ENCODE results near the gene TPK1. TPM values are rescaled to one million over a fixed set of nuclear protein-coding genes. Genes with fewer than 3 reads are reported as not detected.

TPK1 gene
- total RNA-seq, 1 donor from 2014 or later = 1.7 TPM

DNA sequence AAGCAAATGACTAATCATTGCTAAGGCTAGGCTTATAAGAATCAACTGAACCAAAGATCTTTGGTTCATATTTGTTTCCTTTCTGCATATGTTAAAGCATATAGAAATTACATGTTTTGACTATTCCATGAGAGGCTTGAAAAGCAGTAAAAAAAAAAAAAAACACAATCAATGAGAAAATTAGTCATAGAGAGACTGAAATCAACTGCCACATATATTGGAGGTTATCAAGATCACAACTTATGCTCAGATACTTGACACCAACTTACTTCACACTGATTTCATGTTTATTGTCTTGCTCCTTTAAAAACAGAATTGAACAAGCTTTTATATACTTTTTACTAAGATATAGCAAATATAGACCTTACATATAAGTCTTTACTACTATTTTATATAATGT is 161.3 kb downstream of the TPK1 start:
- H3K4me1 ChIP-seq = no peaks in the 10 kb centered on the region
- no peaks in the 10 kb centered on the region for H3K27me3 ChIP-seq
- H3K9me3 ChIP-seq = no peaks in the 10 kb centered on the region
- intact Hi-C loops (cut with DNase I) = no loop called here
- no peak for DNase-seq (ENCODE audit: extremely low spot score in 2 of 2)
- no peak overlapping the region for H3K4me3 ChIP-seq
- no peak overlapping the region for H3K27ac ChIP-seq
- H3K36me3 ChIP-seq = no peaks in the 10 kb centered on the region
- TF ChIP-seq, protein P1, sequence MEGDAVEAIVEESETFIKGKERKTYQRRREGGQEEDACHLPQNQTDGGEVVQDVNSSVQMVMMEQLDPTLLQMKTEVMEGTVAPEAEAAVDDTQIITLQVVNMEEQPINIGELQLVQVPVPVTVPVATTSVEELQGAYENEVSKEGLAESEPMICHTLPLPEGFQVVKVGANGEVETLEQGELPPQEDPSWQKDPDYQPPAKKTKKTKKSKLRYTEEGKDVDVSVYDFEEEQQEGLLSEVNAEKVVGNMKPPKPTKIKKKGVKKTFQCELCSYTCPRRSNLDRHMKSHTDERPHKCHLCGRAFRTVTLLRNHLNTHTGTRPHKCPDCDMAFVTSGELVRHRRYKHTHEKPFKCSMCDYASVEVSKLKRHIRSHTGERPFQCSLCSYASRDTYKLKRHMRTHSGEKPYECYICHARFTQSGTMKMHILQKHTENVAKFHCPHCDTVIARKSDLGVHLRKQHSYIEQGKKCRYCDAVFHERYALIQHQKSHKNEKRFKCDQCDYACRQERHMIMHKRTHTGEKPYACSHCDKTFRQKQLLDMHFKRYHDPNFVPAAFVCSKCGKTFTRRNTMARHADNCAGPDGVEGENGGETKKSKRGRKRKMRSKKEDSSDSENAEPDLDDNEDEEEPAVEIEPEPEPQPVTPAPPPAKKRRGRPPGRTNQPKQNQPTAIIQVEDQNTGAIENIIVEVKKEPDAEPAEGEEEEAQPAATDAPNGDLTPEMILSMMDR (IDR thresholded peaks at IDR 0.05) = no peak
- no peak for TF ChIP-seq POLR2AphosphoS5 (IDR thresholded peaks at IDR 0.05; ENCODE audit: insufficient read depth in 1 of 2, low read depth in 1 of 2)
- no peak for TF ChIP-seq POLR2A (IDR thresholded peaks at IDR 0.05)

DNA sequence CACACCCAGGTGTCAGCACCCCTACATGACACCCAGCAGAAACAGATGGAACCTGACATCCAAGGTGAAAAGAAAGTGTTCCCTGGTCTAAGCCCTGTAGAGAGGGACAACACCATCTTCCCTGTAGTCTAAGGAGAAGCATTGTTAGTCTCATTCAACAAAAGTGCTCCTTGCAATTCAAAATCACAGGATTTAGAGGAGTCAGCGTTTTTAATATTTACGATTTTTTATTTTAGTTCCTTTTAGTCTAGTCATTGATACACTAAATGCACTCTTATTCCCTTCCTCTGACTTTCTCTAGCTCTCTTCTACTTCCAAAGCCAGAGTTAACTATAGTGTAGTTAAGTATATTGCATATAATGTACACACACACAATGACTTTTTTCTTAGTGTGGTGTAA is 163.0 kb downstream of the TPK1 start:
- Histone ChIP-seq H3K36me3 (no peaks in the 10 kb centered on the region), H3K27me3 (no peaks in the 10 kb centered on the region), H3K9me3 (no peaks in the 10 kb centered on the region), H3K27ac (no peak overlapping the region), H3K4me1 (no peaks in the 10 kb centered on the region), H3K4me3 (no peak overlapping the region)
- TF ChIP-seq POLR2AphosphoS5 (IDR thresholded peaks at IDR 0.05; ENCODE audit: insufficient read depth in 1 of 2, low read depth in 1 of 2) = no peak
- TF ChIP-seq, protein P1 (IDR thresholded peaks at IDR 0.05) = no peak
- no peak for TF ChIP-seq POLR2A (IDR thresholded peaks at IDR 0.05)
- intact Hi-C loops (cut with DNase I) = no loop called here
- DNase-seq (ENCODE audit: extremely low spot score in 2 of 2) = no peak

DNA sequence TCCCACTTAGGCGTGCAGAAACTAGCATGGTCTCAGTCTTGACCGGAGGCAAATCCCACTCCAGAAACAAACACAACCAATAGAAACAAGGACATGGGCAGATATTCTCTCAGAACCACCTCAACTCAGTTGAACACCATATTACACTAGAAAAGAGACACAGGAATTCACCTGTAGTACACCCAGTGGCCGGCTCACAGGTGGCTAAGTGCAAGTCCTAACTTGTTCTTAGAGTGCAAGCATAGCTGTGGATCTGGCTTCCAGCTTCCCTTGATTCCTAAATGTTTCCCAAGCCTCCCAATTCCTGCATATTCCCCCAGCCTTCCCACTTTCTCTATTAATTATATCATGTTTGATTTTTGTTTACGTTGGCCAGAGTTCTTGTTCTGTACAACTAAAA is 164.4 kb downstream of the TPK1 start:
- no peak overlapping the region for H3K27ac ChIP-seq
- H3K4me1 ChIP-seq = no peaks in the 10 kb centered on the region
- no peak overlapping the region for H3K4me3 ChIP-seq
- no peaks in the 10 kb centered on the region for H3K9me3 ChIP-seq
- intact Hi-C loops (cut with DNase I) = no loop called here
- H3K36me3 ChIP-seq = no peaks in the 10 kb centered on the region
- no peak for DNase-seq (ENCODE audit: extremely low spot score in 2 of 2)
- TF ChIP-seq POLR2A (IDR thresholded peaks at IDR 0.05) = no peak
- TF ChIP-seq POLR2AphosphoS5 (IDR thresholded peaks at IDR 0.05; ENCODE audit: insufficient read depth in 1 of 2, low read depth in 1 of 2) = no peak
- TF ChIP-seq, protein P1 (IDR thresholded peaks at IDR 0.05) = no peak
- H3K27me3 ChIP-seq = no peaks in the 10 kb centered on the region

DNA sequence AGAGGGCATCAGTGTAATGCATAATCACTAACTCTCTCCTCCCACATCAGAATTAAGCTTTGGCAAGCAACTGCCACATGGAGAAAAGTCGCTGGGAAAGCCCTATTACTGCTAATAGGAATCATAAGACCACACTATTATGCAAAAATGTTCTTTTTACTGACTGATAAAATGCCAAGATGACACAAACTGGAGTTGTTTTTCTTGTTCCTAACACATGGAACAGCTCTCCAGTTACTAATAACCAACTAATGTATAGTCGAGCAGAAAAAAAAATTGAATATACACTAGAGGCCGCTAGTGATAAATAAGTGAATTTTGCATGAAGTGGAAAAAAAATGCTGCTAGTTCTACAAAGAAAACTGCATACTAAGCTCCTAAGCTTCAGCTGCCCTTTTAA is 165.6 kb downstream of the TPK1 start:
- no peak for DNase-seq (ENCODE audit: extremely low spot score in 2 of 2)
- Histone ChIP-seq H3K36me3 (no peaks in the 10 kb centered on the region), H3K4me3 (no peak overlapping the region), H3K9me3 (no peaks in the 10 kb centered on the region), H3K27me3 (no peaks in the 10 kb centered on the region), H3K27ac (no peak overlapping the region), H3K4me1 (no peaks in the 10 kb centered on the region)
- TF ChIP-seq POLR2AphosphoS5 (IDR thresholded peaks at IDR 0.05; ENCODE audit: insufficient read depth in 1 of 2, low read depth in 1 of 2) = no peak
- TF ChIP-seq, protein P1 (IDR thresholded peaks at IDR 0.05) = no peak
- no peak for TF ChIP-seq POLR2A (IDR thresholded peaks at IDR 0.05)
- intact Hi-C loops (cut with DNase I) = no loop called here

DNA sequence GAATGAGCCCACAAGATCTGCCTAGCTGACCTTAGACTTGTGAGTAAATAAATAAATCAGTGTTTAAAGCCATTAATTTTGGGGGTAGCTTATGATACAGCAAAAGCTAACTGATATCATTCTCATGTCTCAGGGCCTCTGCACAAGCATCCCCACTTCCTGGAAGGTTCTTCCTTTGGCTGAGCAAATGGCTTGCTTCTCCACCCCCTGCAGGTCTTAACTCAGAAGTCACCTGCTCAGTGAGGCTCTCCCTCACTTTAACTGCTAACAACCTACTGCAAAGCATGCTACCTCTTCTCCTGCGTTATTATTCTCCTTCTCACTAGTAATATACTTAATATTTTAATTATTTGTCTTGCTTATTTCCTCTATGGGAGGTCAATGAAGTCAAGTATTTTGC is 167.3 kb downstream of the TPK1 start:
- Histone ChIP-seq H3K4me3 (no peak overlapping the region), H3K36me3 (no peaks in the 10 kb centered on the region), H3K4me1 (no peaks in the 10 kb centered on the region), H3K27ac (no peak overlapping the region), H3K27me3 (no peaks in the 10 kb centered on the region), H3K9me3 (no peaks in the 10 kb centered on the region)
- intact Hi-C loops (cut with DNase I) = no loop called here
- no peak for DNase-seq (ENCODE audit: extremely low spot score in 2 of 2)
- TF ChIP-seq POLR2AphosphoS5 (IDR thresholded peaks at IDR 0.05; ENCODE audit: insufficient read depth in 1 of 2, low read depth in 1 of 2) (no peak), POLR2A (IDR thresholded peaks at IDR 0.05) (no peak)
- TF ChIP-seq, protein P1 (IDR thresholded peaks at IDR 0.05) = no peak

Data from vagina (tissue), 2 donors.